Measurements from ENCODE around the gene A2M.

Gene A2M

GRCh38 chr12:9103050-9103849 is 12.5 kb downstream of the A2M start:
- ChIA-PET POLR2A (no interaction called here), CTCF (interaction anchor here (1.3 to 1.9 kb wide), 4 partner anchors 12 to 54 kb away, joined by 5 to 7 read pairs (median 6); partner anchors contain the start of gene A2M)
- DNase-seq (ENCODE audit: extremely low spot score) = no peak
- TF ChIP-seq, protein P1, sequence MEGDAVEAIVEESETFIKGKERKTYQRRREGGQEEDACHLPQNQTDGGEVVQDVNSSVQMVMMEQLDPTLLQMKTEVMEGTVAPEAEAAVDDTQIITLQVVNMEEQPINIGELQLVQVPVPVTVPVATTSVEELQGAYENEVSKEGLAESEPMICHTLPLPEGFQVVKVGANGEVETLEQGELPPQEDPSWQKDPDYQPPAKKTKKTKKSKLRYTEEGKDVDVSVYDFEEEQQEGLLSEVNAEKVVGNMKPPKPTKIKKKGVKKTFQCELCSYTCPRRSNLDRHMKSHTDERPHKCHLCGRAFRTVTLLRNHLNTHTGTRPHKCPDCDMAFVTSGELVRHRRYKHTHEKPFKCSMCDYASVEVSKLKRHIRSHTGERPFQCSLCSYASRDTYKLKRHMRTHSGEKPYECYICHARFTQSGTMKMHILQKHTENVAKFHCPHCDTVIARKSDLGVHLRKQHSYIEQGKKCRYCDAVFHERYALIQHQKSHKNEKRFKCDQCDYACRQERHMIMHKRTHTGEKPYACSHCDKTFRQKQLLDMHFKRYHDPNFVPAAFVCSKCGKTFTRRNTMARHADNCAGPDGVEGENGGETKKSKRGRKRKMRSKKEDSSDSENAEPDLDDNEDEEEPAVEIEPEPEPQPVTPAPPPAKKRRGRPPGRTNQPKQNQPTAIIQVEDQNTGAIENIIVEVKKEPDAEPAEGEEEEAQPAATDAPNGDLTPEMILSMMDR (IDR thresholded peaks at IDR 0.05; ENCODE audit: control extremely low read depth, extremely low read depth, low read depth, missing control alignments) = no peak

DNA sequence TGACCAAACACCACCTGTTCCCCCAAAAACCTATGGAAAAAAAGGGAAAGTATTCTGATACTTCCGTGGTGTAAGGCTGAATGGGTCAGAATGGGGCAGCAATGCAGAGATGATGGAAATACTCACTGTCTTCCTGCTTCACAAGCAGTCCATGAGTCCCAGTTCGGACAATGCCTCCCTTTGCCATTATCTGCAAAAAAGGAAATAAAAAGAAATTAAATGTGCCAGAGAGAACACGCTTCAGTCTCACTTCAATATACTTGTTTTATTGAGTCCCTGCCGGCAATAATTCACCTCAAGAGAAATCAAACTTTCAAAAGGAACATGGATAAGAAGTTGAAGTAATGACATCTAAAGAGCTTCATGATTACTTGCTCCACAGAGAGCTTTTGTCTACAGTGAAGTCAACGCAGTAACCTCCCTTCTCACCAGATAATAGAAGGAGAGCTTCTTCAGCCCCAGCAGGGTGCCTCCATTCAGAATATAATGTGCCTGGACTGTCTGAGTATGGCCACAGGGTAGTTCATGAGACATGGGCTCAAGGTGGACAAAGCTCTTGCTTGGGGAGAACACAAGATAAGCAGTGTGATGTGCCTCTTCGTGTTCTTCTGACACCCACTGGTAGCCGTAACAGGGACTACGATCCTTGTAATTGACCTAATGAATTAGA is 14.6 kb downstream of the A2M start:
- ChIA-PET CTCF (interaction anchor here (0.9 to 1.9 kb wide), 9 partner anchors 9 to 72 kb away, joined by 3 to 7 read pairs (median 4); no protein-coding TSS in a partner anchor), POLR2A (no interaction called here)
- TF ChIP-seq, protein P1 (IDR thresholded peaks at IDR 0.05; ENCODE audit: control extremely low read depth, extremely low read depth, low read depth, missing control alignments) = no peak
- no peak for DNase-seq (ENCODE audit: extremely low spot score)

DNA sequence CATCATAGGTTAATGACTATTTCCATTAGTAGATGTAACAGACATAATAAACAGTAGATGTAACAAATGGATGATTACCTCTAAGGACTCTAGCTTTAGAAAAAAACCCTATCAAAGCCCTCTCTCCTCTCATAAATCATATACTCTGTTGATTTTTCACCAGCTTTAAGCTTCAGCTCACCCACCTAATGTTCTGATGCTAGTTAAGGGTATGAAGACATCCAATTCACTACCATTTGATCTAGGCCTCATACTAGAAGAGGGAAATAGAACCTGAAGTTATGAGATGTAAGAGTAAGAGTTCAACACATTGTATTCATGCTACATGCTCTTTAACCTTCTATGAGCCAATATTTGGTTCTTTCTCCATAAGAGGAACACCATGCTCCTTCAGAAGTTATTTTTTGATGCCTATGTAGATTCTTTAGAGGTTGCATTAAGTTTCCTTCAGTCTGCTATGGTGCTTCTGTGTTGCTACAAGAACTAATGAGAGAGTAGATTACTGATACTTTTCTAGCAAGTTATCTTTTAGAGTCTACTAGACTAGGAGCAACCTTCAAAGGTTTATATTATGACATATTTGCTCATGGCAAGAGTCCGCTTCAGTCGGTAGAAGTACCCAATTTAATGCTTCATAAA is 16.0 kb downstream of the A2M start:
- TF ChIP-seq, protein P1 (IDR thresholded peaks at IDR 0.05; ENCODE audit: control extremely low read depth, extremely low read depth, low read depth, missing control alignments) = no peak
- DNase-seq (ENCODE audit: extremely low spot score) = no peak
- ChIA-PET POLR2A (no interaction called here), CTCF (no interaction called here)

DNA sequence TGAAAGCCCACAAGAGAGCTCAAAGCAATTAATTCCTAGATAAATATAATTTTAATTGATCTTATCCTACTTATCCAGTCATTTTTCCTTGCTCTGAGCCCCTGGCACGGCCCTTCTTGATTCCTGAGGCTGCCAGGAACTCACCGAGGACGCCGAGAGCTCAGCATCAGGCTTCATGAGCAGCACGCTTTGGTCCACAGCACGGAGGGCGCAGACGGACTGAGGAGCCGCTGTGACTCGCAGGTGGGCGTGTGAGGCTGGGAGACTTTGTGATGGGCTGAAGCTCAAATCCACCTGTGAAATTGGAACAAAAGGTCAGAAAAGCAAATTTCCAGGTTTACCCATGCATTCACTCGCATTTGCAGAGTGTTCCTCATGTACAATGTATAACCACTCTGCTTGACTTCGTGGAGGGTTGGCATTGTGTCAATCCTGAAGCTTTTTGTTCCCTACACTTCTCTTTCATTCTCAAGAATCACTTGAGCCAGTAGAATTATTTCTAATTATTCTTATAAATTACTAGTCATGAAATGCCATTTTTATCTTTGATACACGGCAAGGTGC is 17.2 kb downstream of the A2M start:
- POLR2A ChIA-PET = no interaction called here
- CTCF ChIA-PET = interaction anchor here (0.9 to 1.7 kb wide), 3 partner anchors 11 to 61 kb away, joined by 3 to 4 read pairs (median 3); no protein-coding TSS in a partner anchor
- TF ChIP-seq, protein P1 (IDR thresholded peaks at IDR 0.05; ENCODE audit: control extremely low read depth, extremely low read depth, low read depth, missing control alignments) = no peak
- DNase-seq (ENCODE audit: extremely low spot score) = no peak

GRCh38 chr12:9098115-9098452 is 17.6 kb downstream of the A2M start:
- DNase-seq (ENCODE audit: extremely low spot score) = no peak
- TF ChIP-seq, protein P1 (IDR thresholded peaks at IDR 0.05; ENCODE audit: control extremely low read depth, extremely low read depth, low read depth, missing control alignments) = no peak
- ChIA-PET CTCF (interaction anchor here (0.9 to 1.7 kb wide), 3 partner anchors 11 to 61 kb away, joined by 3 to 4 read pairs (median 3); no protein-coding TSS in a partner anchor), POLR2A (no interaction called here)

GRCh38 chr12:9096563-9097176 is 19.0 kb downstream of the A2M start:
- POLR2A ChIA-PET = no interaction called here
- TF ChIP-seq, protein P1 (IDR thresholded peaks at IDR 0.05; ENCODE audit: control extremely low read depth, extremely low read depth, low read depth, missing control alignments) = no peak
- CTCF ChIA-PET = interaction anchor here (1.7 kb wide), 1 partner anchor 60 kb away, joined by 4 read pairs; no protein-coding TSS in a partner anchor
- DNase-seq (ENCODE audit: extremely low spot score) = no peak

Measured in GM10248 (cell line).